Heart left ventricle (tissue), 13 donors: Measurements from ENCODE around the gene KRTAP24-1.

Experiments
- CTCF ChIP-seq, 12 donors: fragments of 200-600 bp; sonication (generic) in 4 of 12; IDR thresholded peaks; one replicate each; pipeline versions ENCODE4 v1.5.0 to v1.8.0; 2018 to 2022; ENCODE audit warnings: antibody characterized with exemption in 12 of 12, mild to moderate bottlenecking in 5 of 12
- POLR2A ChIP-seq, 2 donors: fragments of 450-650 bp; IDR thresholded peaks; one replicate each; pipeline ENCODE4 v1.6.1; 2017; ENCODE audit warnings: antibody characterized with exemption in 2 of 2, mild to moderate bottlenecking in 2 of 2, moderate library complexity in 2 of 2
- donor health status: ischemic (EF 13 %, LVEDD 7.1; RV severe dilation, severe dysfunction).
- donor health status: DM: no; HTN: yes; CAD: no.
- donor health status: DM: no; HTN: no; CAD: no.
- donor health status: ischemic (EF 25% LVEDD 6.9; RV normal size, moderate dysfunction).
- donor health status: ischemic (EF 25% LVEDD 5.7; RV mildly dilated, moderate dysfunction).
- donor health status: ischemic (EF 35%, LVEDD 5.7; RV mildly dilated, moderate dysfunction).
- donor health status: nonischemic (EF 11% LVEDD 7.7; RV severe dilation, severe dysfunction).
- donor health status: DM: yes; HTN: yes; CAD: no.
- donor health status: PGD.
- donor health status: ischemic (EF 29% LVEDD 5.4; RV normal size, mild dysfunction).
- donor health status: nonischemic (EF 23%, LVEDD 6.1; RV moderate dilation, normal function).

- TF ChIP-seq CTCF (IDR thresholded peaks at IDR 0.05) (no peak), POLR2A (IDR thresholded peaks at IDR 0.05) (no peak)
These were observed at the start of gene KRTAP24-1 for GRCh38 chr21:30282850-30283249.
